Kidney (tissue), 14 donors: ENCODE measurements around the gene CHERP. TPM values are rescaled to one million over a fixed set of nuclear protein-coding genes. Genes with fewer than 3 reads are reported as not detected.
"Not testable (repeated sequence)": the region's sequence is repeated elsewhere in the genome, so short reads cannot be mapped to it uniquely, and the experiment has no call there.

ENCODE experiments used
- DNase-seq, 5 donors: peaks; one replicate each; pipeline ENCODE4 v3.0.0-alpha.2; 2013 to 2020
- FAIRE-seq: peaks from 2 replicates; lab custom pipeline; 2012; peaks lifted over from hg19 to GRCh38; lab: Jason Lieb, UNC
- H3K27ac ChIP-seq, 2 donors: one replicate each; pipeline ENCODE4 v1.7.0; 2013; ENCODE audit warnings: low read depth in 2 of 2, low read length in 2 of 2, inconsistent platforms in 1 of 2
- H3K27me3 ChIP-seq: one replicate; pipeline ENCODE4 v1.7.1; 2013; ENCODE audit warnings: low read length, inconsistent platforms; ENCODE audit not compliant: control insufficient read depth, insufficient read depth
- H3K36me3 ChIP-seq, 3 donors: one replicate each; pipeline versions ENCODE4 v1.7.0 to v1.7.1; 2013; ENCODE audit warnings: low read length in 3 of 3, control low read depth in 1 of 3, inconsistent platforms in 1 of 3; ENCODE audit not compliant: insufficient read depth in 3 of 3, control insufficient read depth in 2 of 3
- H3K4me1 ChIP-seq, 3 donors: one replicate each; pipeline versions ENCODE4 v1.7.0 to v1.7.1; 2013; ENCODE audit warnings: low read length in 3 of 3, inconsistent platforms in 1 of 3, low read depth in 1 of 3; ENCODE audit not compliant: control insufficient read depth in 2 of 3, insufficient read depth in 2 of 3
- H3K4me3 ChIP-seq, 3 donors: one replicate each; pipeline versions ENCODE4 v1.7.0 to v1.8.1; 2013; ENCODE audit warnings: low read length in 3 of 3, control low read depth in 1 of 3, inconsistent platforms in 1 of 3
- H3K9ac ChIP-seq, 3 donors: one replicate each; pipeline versions ENCODE4 v1.7.0 to v1.7.1; 2013; ENCODE audit warnings: low read length in 3 of 3, control low read depth in 1 of 3, inconsistent platforms in 1 of 3
- H3K9me3 ChIP-seq, 3 donors: one replicate each; pipeline versions ENCODE4 v1.7.0 to v1.7.1; 2013; ENCODE audit warnings: low read length in 3 of 3, control low read depth in 1 of 3, inconsistent platforms in 1 of 3; ENCODE audit not compliant: control insufficient read depth in 2 of 3, insufficient read depth in 1 of 3
- CTCF ChIP-seq: IDR thresholded peaks from 3 replicates; pipeline ENCODE4 v1.5.1; 2012; ENCODE audit warnings: mild to moderate bottlenecking, moderate library complexity, borderline replicate concordance; ENCODE audit not compliant: insufficient read depth; ENCODE audit errors: extremely low read depth
- intact Hi-C: fragments of 100-400 bp; cut with DNase I; formaldehyde crosslinking; loops from one replicate; pipeline ENCODE4 v1.11.1; 2022
- polyA plus RNA-seq: library from polyadenylated mRNA; stranded (reverse); fragments of 350-450 nt; fragmentation: Illumina TruSeq; extraction: RNeasy Lipid Tissue Mini Kit (QIAGEN cat#74804); gene quantifications from one replicate; pipeline ENCODE4 v1.2.3, GENCODE V29; 2014; ENCODE audit warnings: low read depth, low replicate concordance; ENCODE audit not compliant: insufficient read depth
- total RNA-seq: library from RNA; stranded (reverse); fragmentation: NEBNext Ultra II Directional; extraction: Animal tissue kit (Norgen Biotek cat#: 25700); gene quantifications from one replicate; pipeline ENCODE4 v1.2.1, GENCODE V29; 2021
- donor health status: control.
- donor health status: control.
- donor health status: control.
- donor health status: control.
- donor health status: control.
- donor health status: DM: yes; HTN: yes; CAD: no.
- donor health status: Normal renal cell carcinoma (clear cell type).

CHERP gene
- total and polyA plus RNA-seq, 2 donors from 2014 or later: 14.6 to 37.2 TPM

GRCh38 chr19:16548956-16549355 is 6.7 kb upstream of the CHERP start:
- no peak overlapping the region for H3K9ac ChIP-seq
- DNase-seq: no peak
- no peak for TF ChIP-seq CTCF
- no peaks in the 10 kb centered on the region for H3K27me3 ChIP-seq
- H3K27ac ChIP-seq: no peak overlapping the region
- H3K4me1 ChIP-seq: no peaks in the 10 kb centered on the region
- intact Hi-C loops: no loop called here
- H3K9me3 ChIP-seq: no peaks in the 10 kb centered on the region
- H3K36me3 ChIP-seq: peaks cover 2 to 13% (median 10%) of the 10 kb centered on the region in 3 donors
- FAIRE-seq: no peak
- H3K4me3 ChIP-seq: no peak overlapping the region

GRCh38 chr19:16544473-16545231 is 2.4 kb upstream of the CHERP start:
- no peak for TF ChIP-seq CTCF
- intact Hi-C loops: no loop called here
- Histone ChIP-seq H3K4me1 (peaks cover 0 to 15% (median 11%) of the 10 kb centered on the region in 3 donors), H3K27me3 (no peaks in the 10 kb centered on the region), H3K36me3 (peaks cover 0 to 6% (median under 1%) of the 10 kb centered on the region in 3 donors), H3K4me3 (no peak overlapping the region), H3K27ac (no peak overlapping the region), H3K9ac (no peak overlapping the region), H3K9me3 (no peaks in the 10 kb centered on the region)
- FAIRE-seq: no peak
- no peak for DNase-seq

GRCh38 chr19:16543734-16544133 is 1.5 kb upstream of the CHERP start:
- H3K9me3 ChIP-seq, H3K27me3 ChIP-seq, H3K9ac ChIP-seq, intact Hi-C loops, FAIRE-seq, H3K27ac ChIP-seq, DNase-seq, H3K36me3 ChIP-seq: not testable (repeated sequence)
- peak overlapping the region in 1 of 3 donors; percentile 96 for H3K4me3 ChIP-seq
- H3K4me1 ChIP-seq: peaks cover 0 to 15% (median 11%) of the 10 kb centered on the region in 3 donors

- Histone ChIP-seq H3K27ac (peak overlapping the region; percentile 11 to 63), H3K36me3 (peaks cover 0 to 10% (median 2%) of the 10 kb centered on the region in 3 donors), H3K9ac (peak overlapping the region; percentile 71 to 95 (median 95)), H3K4me3 (peak overlapping the region; percentile 84 to 96 (median 94)), H3K9me3 (no peaks in the 10 kb centered on the region), H3K27me3 (no peaks in the 10 kb centered on the region), H3K4me1 (peaks cover 0 to 15% (median 11%) of the 10 kb centered on the region in 3 donors)
- FAIRE-seq (no peak), DNase-seq (peak in 1 of 5 donors; percentile 22)
- intact Hi-C loops: no loop called here
- no peak for TF ChIP-seq CTCF
Measured at GRCh38 chr19:16542910-16543472, 754 bp upstream of the CHERP start.
